ENCODE measurements around the gene CTNNB1.

- TF ChIP-seq, protein P1, sequence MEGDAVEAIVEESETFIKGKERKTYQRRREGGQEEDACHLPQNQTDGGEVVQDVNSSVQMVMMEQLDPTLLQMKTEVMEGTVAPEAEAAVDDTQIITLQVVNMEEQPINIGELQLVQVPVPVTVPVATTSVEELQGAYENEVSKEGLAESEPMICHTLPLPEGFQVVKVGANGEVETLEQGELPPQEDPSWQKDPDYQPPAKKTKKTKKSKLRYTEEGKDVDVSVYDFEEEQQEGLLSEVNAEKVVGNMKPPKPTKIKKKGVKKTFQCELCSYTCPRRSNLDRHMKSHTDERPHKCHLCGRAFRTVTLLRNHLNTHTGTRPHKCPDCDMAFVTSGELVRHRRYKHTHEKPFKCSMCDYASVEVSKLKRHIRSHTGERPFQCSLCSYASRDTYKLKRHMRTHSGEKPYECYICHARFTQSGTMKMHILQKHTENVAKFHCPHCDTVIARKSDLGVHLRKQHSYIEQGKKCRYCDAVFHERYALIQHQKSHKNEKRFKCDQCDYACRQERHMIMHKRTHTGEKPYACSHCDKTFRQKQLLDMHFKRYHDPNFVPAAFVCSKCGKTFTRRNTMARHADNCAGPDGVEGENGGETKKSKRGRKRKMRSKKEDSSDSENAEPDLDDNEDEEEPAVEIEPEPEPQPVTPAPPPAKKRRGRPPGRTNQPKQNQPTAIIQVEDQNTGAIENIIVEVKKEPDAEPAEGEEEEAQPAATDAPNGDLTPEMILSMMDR (IDR thresholded peaks at IDR 0.05): no peak
- TF ChIP-seq POLR2A (IDR thresholded peaks at IDR 0.05; ENCODE audit: low read depth): no peak
Measured at GRCh38 chr3:41208507-41209220, 9.4 kb downstream of the CTNNB1 start.

Data from esophagus muscularis mucosa (tissue), 3 donors.